Kidney capillary endothelial cell (primary cell): ENCODE data around the gene LRMDA.
A peak's percentile ranks its signal among the peaks of the same experiment; 100 is the strongest.

Experiments
- DNase-seq: peaks from one replicate; pipeline ENCODE4 v3.0.0-alpha.2; 2018; ENCODE audit warnings: low spot score

Gene LRMDA

DNA sequence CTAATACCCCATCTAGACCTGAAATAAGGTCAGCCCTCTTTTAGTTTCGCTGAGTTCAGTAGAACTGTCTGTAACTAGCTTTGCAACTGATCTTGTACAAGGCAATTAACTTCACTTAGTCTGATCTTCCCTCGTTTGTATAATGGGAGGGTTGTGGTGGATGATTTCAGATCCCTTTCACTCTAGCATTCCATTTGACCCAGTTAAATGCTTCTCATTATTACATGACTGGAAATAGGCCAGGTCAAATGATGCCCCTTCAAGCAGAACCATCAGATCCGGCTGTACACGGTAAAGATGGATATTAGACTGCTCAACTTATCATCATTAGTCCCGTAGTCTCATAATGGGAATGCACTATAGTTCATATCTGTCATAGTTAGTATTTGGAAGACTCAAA lies 1009.0 kb downstream of the LRMDA start:
- DNase-seq = no peak

DNA sequence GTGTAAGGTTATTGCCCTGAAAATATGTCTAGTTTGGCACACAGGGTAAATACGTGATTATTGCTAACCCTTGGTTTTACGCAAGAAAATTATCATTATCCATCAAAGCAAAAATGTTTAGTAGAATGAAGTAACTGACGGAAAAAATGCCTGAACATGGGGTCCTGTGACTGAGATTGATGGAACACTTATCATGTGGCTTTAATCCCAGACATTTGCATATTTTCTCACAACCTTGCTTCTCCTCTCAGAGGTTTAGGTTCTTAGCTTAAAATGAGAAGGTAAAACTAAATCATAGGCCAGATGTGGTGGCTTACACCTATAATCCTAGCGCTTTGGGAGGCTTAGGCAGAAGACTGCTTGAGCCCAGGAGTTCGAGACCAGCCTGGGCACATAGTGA lies 1010.7 kb downstream of the LRMDA start:
- no peak for DNase-seq

DNA sequence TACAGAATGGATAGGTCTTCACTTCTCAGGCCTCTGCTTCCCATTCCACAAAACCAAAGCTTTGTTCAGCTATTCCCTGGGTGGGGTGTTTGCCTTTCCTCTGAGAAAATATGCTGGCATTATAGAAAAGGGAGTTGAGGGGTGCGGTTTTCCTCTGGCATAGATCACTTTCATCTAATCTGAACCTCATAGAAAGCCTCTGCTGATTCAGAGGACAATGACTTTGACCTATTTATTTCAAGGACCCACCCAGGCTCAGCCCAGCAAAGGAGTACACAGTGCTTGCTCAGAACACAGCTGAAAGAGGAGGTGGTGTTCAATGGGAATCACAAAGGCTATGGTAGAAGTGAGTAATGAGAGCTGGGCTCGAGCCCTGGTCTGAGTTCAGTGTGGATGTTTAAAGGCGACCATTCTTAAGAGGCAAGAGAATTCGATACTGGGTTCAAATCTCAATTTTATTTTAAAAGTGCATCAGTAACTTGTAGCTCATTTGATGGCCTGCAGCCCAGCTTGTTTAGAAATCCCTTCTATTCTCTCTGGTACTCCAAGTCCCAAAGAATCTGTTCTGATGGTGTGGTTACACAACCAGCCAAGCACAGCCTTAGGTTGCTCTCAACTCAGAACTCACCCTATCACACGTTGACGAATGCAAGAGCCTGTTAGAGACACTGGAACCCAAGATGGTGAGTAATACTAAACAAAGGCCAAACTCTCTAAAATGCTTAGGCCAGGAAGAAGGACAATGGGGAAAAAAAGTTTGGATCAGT lies 1012.8 kb downstream of the LRMDA start:
- no peak for DNase-seq

DNA sequence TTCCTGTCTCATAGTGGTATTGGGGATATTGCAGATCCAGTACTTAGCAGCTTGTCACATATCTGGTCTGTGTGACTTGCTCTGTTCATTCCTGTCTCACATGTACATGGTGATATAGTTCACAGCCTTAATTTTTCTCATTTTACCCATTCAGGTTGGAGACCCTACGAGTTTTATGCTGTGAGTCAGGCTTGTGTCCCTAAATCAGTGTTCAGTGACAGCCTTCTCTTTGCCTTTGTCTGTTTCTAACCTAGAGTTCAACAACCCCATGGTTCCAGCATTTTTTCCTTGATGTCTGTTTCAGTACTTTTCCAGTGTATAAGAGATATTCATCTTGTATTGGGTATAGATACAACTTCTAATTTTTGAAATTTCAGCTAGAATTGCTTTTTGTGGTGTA lies 1016.2 kb downstream of the LRMDA start:
- DNase-seq = no peak

DNA sequence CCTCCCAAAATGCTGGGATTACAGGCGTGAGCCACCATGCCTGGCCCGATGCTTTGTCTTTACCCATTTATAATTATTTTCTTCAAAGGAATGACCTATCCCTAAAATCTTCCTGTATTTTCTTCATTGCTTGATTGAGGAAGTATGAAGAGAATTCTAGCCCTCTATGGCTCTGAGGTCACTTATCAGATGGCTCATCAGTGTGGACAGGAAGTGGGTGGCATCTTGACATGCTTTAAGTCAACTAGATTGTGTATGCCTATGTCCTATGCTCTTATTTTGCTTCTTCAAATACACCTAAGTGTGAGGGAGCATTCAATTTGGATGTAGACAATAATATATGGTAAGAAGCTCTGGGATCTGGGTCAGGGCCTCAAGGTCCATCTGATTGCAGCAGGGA lies 1020.5 kb downstream of the LRMDA start:
- no peak for DNase-seq

GRCh38 chr10:76453332-76453731 lies 1021.9 kb downstream of the LRMDA start:
- no peak for DNase-seq

GRCh38 chr10:76453997-76454396 lies 1022.6 kb downstream of the LRMDA start:
- DNase-seq = no peak

DNA sequence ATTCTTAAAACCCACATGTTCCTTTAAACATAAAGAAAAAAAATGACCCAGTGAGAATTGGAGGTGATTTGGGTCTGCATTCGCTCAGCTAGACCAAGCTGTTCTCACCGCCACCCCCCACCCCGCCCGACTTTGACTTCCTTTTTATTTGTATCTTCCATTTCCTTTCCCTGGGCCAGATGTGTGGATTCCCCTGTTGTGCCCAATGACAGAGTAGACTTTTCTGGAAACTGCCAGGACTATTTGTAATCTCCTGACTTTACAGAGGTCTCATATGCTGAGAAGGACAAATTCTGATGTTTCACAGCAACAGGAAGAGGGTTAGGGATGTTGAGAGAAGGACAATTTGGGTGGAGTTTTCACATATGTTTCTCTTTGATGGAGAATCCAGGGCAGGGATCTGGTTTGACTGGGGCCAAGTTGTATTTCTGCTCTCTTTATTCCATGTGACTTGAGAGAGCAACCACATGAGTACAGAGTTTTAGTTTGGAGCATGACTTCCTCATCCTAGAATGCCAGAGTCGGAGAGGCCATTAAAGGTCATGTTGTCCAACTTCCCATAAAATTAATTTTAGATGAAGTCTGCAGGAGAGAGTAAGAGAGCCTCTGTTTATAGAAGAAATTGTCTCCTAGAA lies 1023.2 kb downstream of the LRMDA start:
- no peak for DNase-seq

GRCh38 chr10:76456197-76456596 lies 1024.8 kb downstream of the LRMDA start:
- no peak for DNase-seq

GRCh38 chr10:76459016-76459730 lies 1027.7 kb downstream of the LRMDA start:
- DNase-seq = no peak

DNA sequence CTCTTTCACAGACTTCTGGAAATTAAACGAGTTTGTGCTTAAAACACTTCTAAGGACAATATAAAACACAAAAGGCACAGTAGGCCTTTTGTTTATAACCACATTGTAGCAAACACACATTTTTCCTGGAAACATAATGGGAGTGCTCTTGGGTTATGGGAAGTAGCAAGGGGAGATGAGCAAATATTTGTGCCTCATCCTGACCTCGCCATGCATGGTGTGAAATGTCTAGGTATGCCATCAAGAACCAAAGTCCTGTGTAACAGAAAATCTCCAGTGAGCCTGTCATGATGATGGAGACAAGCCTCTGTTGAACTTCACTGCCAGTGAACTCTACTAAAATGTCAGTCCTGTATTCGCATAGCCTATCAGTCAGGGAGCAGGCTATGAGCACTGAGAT lies 1029.6 kb downstream of the LRMDA start:
- no peak for DNase-seq

DNA sequence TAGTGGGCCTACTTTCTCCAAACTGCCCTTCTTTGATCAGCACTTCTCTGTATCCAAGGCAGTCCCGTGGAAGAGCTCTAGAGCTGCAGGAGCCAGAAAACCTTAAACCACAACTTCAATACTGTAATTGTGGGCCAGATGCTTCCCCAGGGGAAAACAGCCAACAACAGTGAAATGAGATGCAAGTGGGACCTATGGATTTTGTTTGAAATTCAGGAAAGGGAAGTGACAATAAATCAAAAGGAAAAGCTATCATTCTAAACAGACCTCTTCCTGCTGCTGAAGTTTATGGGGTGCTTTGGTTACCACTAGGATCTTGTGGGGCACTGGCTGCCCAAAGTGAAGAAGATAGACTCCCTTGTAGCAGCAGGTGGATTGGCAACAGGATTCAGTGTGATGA lies 1031.7 kb downstream of the LRMDA start:
- DNase-seq = no peak

DNA sequence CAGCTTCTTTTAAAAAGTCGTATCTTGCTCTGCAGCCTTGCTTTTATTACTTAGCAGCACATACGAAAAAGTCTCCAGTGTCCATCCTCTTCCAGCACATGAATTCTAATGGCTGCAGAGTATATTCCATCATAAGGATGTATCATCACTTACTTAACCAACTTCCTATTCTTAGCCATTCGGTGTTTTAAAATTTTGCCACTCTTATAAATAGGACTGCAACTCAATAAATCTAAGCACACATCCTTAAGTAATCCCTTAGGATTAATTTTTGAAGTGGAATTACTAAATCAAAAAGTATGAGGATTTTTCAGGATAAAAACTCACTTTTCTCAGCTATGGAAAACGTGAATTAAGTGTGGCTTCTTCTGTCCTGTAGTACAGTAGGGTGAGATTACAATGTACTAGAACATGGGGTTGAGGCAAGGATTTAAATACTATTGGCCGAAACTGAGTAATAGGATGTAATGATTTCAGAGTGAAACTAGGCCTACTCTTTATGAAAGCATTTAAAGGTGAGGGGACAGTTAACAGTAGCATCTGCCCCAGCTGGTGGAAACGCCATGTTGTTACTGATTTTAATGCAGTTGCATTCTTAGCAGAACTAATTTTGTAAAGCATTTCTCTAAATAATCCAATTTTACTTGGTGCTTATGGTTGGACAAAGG lies 1035.5 kb downstream of the LRMDA start:
- DNase-seq = no peak

DNA sequence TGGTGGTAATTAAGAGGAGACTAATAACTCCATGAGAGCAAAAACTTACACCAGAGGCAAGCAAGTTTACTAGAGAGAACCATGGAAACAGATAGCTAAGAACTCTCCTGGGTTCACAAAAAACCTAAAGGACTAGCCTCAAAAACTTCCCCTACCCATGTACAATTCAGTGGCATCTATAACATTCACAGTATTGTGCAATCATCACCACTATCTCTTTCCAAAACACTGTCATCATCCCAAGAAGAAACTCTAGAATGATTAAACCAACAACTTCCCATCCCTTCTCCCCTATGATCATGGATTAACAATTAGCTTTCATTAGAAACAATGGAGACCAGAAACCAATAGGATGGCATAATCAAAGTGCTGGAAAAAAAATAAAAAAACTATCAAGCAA lies 1038.3 kb downstream of the LRMDA start:
- DNase-seq = no peak

- no peak for DNase-seq
These were observed 1047.8 kb downstream of the LRMDA start for GRCh38 chr10:76479103-76479790.

- no peak for DNase-seq
These were observed 1049.8 kb downstream of the LRMDA start for GRCh38 chr10:76481178-76481577.

DNA sequence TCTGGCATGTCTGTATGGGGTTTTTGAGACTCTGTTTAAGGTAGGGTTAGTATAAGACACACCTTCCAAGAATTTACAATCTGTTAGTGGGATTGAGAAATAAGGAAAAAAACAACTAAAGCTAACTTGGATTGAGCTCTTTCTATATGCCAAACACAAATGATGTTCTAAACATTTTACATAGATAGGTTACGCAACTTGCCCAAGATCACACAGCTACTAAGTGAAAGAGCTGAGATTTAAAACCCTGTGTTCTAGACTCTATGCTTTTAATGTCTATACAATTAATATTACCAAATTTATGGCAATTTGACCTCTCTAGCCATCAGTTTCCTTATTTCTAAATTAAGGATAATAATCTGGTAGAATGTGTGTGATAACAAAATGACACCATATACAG lies 1056.2 kb downstream of the LRMDA start:
- DNase-seq = no peak

GRCh38 chr10:76488602-76489001 lies 1057.2 kb downstream of the LRMDA start:
- no peak for DNase-seq

DNA sequence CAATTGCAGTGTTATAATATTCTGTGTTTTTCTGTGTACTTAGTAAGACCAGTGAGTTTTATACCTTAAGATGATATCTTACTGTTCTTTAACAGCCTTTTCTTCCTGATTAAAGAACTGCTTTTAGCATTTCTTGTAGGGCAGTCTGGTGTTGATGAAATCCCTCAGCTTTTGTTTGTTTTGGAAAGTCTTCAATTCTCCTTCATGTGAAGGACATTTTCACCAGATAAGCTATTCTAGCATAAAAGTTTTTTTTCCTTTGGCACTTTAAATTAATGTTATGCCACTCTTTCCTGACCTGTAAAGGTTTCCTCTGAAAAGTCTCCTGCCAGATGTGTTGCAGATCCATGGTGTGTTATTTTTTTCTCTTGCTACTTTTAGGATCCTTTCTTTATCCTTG lies 1059.8 kb downstream of the LRMDA start:
- DNase-seq = no peak

GRCh38 chr10:76492026-76492425 lies 1060.6 kb downstream of the LRMDA start:
- DNase-seq = peak; percentile 1

GRCh38 chr10:76492678-76493472 lies 1061.5 kb downstream of the LRMDA start:
- no peak for DNase-seq
